Glomerular endothelial cell (primary cell): ENCODE measurements around the gene FOXC2. TPM values are rescaled to one million over a fixed set of nuclear protein-coding genes. Genes with fewer than 3 reads are reported as not detected.
"Not testable (repeated sequence)": the region's sequence is repeated elsewhere in the genome, so short reads cannot be mapped to it uniquely, and the experiment has no call there.

ENCODE experiments used
- DNase-seq: peaks from one replicate; pipeline ENCODE4 v3.0.0-alpha.2; 2011; ENCODE audit warnings: low read depth, low spot score; ENCODE audit errors: extremely low read depth
- total RNA-seq: library from RNA; depleted of rRNA; stranded (reverse); fragments of >200 nt; gene quantifications from 2 replicates; pipeline ENCODE4 v1.2.3, GENCODE V29; 2015

Gene FOXC2
- total RNA-seq, 1 donor from 2014 or later, result 21.7 TPM

- no peak for DNase-seq
Observed at GRCh38 chr16:86584726-86585721, 18.4 kb downstream of the FOXC2 start.

- DNase-seq, result no peak
Observed at GRCh38 chr16:86585821-86586611, 19.4 kb downstream of the FOXC2 start.

GRCh38 chr16:86587487-86587886 is 20.9 kb downstream of the FOXC2 start:
- no peak for DNase-seq

GRCh38 chr16:86587955-86588354 is 21.3 kb downstream of the FOXC2 start:
- DNase-seq, result not testable (repeated sequence)

GRCh38 chr16:86590501-86591144 is 24.0 kb downstream of the FOXC2 start:
- DNase-seq, result no peak

- DNase-seq, result no peak
Observed at GRCh38 chr16:86591270-86591669, 24.6 kb downstream of the FOXC2 start.

- no peak for DNase-seq
Observed at GRCh38 chr16:86593913-86594620, 27.4 kb downstream of the FOXC2 start.

GRCh38 chr16:86594721-86595120 is 28.1 kb downstream of the FOXC2 start:
- no peak for DNase-seq

GRCh38 chr16:86595983-86596605 is 29.5 kb downstream of the FOXC2 start:
- DNase-seq, result no peak

GRCh38 chr16:86597126-86597879 is 30.7 kb downstream of the FOXC2 start:
- no peak for DNase-seq

GRCh38 chr16:86597880-86598606 is 31.4 kb downstream of the FOXC2 start:
- no peak for DNase-seq

- DNase-seq, result no peak
Observed at GRCh38 chr16:86598607-86599565, 32.3 kb downstream of the FOXC2 start.

GRCh38 chr16:86601356-86601755 is 34.7 kb downstream of the FOXC2 start:
- no peak for DNase-seq

GRCh38 chr16:86602521-86602920 is 35.9 kb downstream of the FOXC2 start:
- DNase-seq, result no peak

- DNase-seq, result no peak
Observed at GRCh38 chr16:86604436-86605193, 38.0 kb downstream of the FOXC2 start.

GRCh38 chr16:86605950-86606349 is 39.3 kb downstream of the FOXC2 start:
- DNase-seq, result no peak

GRCh38 chr16:86608301-86608747 is 41.7 kb downstream of the FOXC2 start:
- no peak for DNase-seq
